Measurements from ENCODE around the gene NGFR. TPM values are rescaled to one million over a fixed set of nuclear protein-coding genes. Genes with fewer than 3 reads are reported as not detected.

NGFR gene
- total RNA-seq, 1 donor from 2014 or later, result 4.1 TPM

DNA sequence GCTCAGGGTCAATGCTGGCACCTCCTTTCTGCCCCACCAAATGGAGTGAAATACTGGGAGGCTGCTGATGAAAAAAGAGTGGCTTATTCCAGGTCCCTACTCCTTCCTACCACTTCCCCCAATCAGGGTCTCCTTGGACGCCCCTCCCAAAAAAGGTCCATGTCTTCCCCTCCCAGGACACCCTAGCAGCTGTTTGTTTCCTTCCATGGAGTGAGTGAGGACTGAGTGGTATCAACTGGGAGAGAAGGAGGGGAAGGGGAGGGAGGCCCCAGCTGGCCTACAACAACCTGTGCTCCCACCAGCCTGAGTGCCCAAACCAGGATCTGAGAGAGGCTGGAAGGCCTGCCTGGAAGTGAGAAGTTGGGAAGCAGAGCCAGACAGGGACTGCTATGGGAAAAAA is 28.7 kb upstream of the NGFR start:
- DNase-seq (no peak), ATAC-seq (no peak)
- intact Hi-C loops (cut with micrococcal nuclease), result no loop called here

DNA sequence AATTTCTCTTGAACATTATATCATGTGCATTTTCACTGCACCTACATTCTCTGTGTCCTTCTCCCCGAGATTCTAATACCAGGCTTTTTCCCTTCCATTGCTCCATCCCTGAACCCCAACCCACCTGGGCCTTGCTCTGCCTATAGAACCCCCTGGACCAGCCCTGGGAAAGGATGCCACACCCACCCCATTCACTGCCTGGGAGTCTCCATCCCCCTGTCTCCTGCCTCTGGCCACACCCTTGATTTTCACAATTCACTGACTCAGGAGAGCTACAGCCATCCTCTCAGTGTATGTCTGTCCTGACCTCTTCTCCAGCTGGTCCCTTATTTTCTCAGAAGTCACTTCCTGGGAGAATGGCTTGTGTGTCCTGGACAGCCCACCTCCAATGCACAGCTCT is 27.9 kb upstream of the NGFR start:
- DNase-seq (no peak), ATAC-seq (no peak)
- intact Hi-C loops (cut with micrococcal nuclease), result no loop called here

DNA sequence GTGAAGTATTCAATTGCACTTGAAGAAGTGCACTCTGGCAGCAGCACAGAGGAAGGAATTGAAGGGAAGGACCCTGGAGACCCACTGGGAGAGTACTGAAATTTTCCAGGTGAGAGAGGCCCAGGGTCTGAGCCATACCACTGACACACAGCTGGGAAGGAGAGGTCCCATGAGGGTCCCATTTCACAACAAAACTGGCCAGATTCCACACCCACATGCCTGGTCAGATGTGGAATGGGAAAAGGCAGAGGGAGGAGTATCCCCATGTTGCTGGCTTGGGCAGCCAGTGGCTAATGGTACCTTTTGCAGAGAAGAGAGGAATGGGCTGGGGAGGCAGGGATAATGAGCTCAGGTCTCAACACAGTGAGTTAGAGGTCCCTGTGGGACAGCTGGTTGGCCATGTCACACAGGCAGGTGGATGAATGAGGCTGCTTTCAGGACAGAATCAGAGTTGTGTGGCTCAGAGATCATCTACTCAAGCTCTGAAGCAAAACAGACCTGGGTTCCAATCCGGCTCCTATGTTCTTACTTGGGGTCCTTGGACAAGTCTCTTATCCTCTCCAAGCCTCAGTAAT is 26.2 kb upstream of the NGFR start:
- DNase-seq (no peak), ATAC-seq (peak; percentile 19)
- intact Hi-C loops (cut with micrococcal nuclease), result no loop called here

DNA sequence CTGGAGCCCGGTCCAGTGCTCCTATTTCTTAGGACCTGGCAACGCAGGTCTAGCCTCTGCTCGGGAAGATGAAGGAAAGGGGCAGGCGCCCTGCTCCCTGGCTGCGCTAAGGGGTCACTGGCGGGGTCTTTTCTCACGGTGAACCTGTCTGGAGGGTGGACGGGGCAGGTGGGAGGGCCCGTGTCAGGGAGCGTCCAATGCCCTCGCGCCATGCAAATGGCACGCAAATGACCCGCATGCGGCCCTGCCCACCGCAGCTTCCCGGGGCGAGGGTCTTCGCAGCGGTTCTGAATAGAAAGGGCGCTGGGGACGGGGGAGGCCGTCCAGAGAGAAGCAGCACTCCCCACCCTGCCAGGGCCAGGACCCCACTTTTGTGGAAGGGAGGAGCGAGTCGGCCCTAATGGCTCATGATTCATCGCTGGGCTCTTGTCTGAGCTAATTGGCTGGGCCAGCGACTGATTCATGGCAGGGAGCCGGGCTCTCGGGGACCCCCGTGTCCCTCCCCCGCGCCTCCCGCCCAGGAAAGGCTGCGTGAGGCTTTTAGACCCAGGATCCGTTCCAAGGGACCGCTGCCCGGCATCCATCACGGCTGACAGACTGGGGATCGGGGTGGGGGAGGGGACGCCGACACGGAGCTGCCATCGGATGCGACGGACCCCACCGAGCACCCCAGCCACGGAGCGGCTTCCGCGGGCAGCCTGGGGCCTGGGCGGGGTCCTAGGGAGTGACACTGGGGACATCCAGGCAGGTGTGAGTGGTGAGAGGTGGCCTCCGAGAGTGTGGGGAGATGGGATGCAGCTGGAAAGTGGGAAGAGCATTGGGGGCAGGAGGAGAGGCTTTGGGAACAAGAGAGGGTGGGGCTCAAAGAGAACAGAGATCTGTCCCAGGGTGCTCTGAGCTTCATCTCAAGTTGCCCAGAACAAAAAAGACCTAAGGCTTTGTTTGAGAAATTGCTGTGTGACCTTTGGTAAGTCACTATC is 25.0 kb upstream of the NGFR start:
- intact Hi-C loops (cut with micrococcal nuclease), result no loop called here
- DNase-seq, result peak; percentile 60
- ATAC-seq, result peak; percentile 12

DNA sequence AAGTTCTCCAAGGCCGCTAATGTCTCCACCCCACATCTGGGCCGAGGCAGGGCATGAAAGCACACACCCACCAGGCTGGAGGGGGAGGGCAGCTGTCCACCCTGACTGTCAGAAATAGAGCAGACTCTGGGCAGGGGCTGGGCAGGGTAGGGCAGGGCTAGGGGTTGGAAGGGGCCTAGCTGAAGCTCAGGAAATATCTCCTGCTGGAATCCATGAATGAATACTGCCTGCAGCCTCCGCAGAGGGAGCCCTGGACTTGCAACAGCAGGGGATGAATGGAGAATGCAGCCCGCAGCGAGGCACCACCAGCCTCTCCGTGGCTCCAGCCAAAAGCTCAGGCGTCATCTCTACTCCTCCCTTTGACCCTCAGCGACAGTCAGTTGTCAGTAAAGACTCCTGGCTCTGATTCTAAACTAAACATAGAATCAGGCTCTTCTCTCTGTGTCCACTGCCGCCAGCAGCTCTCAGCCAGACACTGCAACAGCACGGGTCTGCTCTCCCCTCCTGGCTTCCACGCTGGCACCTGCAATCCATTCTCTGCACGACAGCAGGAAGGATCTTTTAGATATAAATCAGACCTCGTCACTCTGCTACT is 23.9 kb upstream of the NGFR start:
- DNase-seq, result peak; percentile 68
- intact Hi-C loops (cut with micrococcal nuclease), result no loop called here
- ATAC-seq, result peak; percentile 90

DNA sequence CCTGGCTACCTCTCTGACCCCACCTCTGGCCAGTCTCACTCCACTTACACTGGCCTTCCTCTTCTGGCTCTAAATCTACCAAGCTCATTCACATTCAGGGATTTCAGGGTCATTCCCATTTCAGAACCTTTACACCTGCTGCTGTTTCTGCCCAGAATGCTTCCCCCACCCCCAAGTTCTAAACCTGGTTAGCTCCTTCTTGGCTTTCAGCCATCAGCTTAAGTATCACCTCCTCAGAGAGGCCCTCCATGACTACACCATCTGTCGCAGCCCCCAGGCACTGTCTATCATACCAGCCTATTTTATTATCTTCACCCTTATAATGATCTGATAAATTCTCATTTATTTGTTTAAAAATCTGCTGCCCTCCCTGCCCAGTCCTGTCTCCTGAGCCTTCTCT is 23.3 kb upstream of the NGFR start:
- ATAC-seq (no peak), DNase-seq (no peak)
- intact Hi-C loops (cut with micrococcal nuclease), result no loop called here

- peak; percentile 40 for ATAC-seq
- DNase-seq, result peak; percentile 42
- intact Hi-C loops (cut with micrococcal nuclease), result no loop called here
Observed at GRCh38 chr17:49472527-49472926, 22.6 kb upstream of the NGFR start.

DNA sequence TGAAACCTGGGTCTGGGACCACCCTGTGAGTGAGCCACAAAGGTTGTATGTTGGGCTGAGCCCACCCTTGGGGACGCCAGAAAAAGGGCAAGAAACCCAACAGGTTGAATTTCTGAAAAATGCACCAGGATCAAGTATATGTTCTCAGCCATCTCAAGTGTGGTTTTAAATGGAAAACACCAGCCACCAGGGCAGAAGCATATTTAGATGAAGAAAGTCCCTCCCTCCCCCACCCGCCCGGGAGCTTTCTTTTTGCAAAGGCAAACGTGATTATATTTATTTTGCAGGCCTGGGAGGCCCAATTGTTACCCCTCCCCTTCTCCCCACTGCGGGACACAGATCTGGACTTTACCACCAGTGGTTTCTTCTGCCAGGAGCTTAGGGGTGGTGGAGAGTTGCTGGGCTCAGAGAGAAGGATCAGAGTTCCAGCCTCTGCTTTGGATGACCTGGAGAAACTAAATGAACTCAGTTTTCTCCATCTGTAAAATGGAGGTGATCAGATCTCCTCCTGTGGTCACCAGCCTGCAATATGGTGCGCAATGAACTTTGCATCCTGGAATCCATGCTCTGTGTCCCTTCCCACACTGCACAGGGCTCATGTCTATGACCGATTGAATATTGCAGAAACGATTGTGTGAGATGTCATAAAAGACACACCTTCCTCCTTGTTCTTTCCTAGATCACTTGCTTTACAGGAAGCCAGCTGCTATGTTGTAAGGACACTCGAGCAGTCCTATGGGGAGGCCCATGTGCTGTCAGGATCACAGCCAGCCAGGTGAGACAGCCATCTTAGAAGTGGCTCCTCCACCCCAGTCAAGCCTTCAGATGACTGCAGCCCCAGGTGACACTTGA is 21.0 kb upstream of the NGFR start:
- intact Hi-C loops (cut with micrococcal nuclease), result no loop called here
- ATAC-seq (no peak), DNase-seq (no peak)

- no peak for ATAC-seq
Observed at GRCh38 chr17:49477709-49478108, 17.4 kb upstream of the NGFR start.

DNA sequence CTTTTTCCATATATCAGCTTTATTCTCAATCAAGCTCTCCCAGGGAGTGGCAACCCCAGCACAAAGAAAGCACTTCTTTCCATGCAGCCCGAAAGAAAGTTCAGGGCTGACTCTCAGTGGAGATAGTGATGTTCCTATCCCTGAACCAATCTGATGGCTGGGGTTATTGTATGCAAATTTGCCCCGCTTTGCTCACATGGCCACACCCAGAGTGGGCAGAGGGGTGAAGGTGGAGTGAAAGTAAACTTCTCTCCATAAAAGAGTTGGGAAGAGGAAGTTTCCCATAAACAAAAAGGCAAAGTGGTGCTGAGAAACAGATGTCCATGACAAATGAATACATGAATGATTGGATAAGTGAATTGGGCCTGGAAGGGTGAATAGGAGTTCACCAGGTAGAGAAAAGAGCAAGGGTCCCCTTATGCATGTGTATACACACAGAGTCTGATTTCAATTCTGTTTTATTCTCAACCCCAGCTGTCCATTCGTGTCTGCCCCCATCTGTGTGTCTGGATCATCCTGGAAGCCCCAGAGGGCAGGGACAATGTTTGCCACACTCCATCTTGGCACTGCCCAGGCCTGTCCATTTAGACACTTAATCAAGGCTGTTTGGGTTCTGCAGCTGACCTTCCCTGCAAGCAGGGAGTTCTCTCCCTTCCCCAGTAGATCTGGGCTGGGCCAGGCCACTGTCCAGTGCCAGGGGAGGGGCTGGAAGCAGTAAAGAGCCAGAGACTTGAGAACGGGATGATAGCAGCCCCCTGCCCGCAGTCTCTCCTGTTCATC is 14.1 kb upstream of the NGFR start:
- DNase-seq, result no peak

More at GRCh38 chr17:49477709-49478108, 17.4 kb upstream of the NGFR start:
- DNase-seq, result no peak
- intact Hi-C loops (cut with micrococcal nuclease), result no loop called here

GRCh38 chr17:49482144-49482817 is 12.8 kb upstream of the NGFR start:
- ATAC-seq (no peak), DNase-seq (no peak)
- intact Hi-C loops (cut with micrococcal nuclease), result no loop called here

More for the DNA sequence above, 14.1 kb upstream of the NGFR start:
- no peak for ATAC-seq
- intact Hi-C loops (cut with micrococcal nuclease), result no loop called here

GRCh38 chr17:49483599-49484509 is 11.2 kb upstream of the NGFR start:
- no peak for ATAC-seq
- intact Hi-C loops (cut with micrococcal nuclease), result no loop called here
- DNase-seq, result no peak

DNA sequence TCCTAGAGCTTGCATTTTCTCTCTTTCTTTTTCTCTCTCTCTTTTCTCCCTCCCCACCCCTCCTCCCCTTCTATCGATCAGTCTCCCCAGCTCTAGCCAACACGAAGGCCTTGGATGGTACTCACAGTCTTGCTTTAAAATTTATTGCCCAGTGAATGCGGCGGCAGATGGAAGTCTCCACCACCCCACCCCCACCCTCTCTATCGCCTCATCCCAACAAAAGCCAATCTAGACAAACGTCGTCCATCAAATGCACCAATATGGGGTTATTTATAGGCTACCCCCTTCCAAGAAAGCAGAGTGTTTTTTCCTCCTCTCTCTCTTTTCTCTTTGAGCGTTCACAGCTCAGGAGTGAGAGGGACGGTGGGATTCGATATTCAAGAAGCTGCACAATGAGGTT is 10.5 kb upstream of the NGFR start:
- DNase-seq, result no peak
- no peak for ATAC-seq
- intact Hi-C loops (cut with micrococcal nuclease), result no loop called here

- ATAC-seq (no peak), DNase-seq (peak; percentile 39)
- intact Hi-C loops (cut with micrococcal nuclease), result no loop called here
Observed at GRCh38 chr17:49486012-49486641, 9.0 kb upstream of the NGFR start.

DNA sequence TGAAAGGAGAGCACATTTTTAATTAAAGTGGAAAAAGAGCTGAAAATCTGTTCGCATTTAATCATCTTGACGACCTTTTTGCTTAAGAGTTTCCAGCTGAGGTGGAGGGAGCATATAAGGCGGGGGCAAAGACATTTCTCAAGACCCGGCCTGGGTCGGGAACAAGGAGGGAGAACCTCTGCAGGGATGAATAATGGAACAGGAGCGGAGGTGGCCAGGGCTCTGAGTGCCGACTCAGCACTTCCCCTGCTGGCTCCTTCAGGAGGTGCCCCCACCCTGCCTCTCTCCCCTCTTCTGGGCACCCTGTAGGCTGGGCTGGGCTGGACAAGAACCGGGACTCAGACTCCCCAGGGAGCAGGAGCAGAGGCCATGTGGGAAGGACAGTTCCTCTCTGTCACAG is 7.9 kb upstream of the NGFR start:
- ATAC-seq (no peak), DNase-seq (no peak)
- intact Hi-C loops (cut with micrococcal nuclease), result no loop called here

- DNase-seq (no peak), ATAC-seq (peak; percentile 71)
- intact Hi-C loops (cut with micrococcal nuclease), result no loop called here
Observed at GRCh38 chr17:49488612-49489011, 6.5 kb upstream of the NGFR start.

GRCh38 chr17:49489348-49489747 is 5.7 kb upstream of the NGFR start:
- intact Hi-C loops (cut with micrococcal nuclease), result no loop called here
- DNase-seq (no peak), ATAC-seq (no peak)
